ENCODE results near the gene S100A12.

Gene S100A12

DNA sequence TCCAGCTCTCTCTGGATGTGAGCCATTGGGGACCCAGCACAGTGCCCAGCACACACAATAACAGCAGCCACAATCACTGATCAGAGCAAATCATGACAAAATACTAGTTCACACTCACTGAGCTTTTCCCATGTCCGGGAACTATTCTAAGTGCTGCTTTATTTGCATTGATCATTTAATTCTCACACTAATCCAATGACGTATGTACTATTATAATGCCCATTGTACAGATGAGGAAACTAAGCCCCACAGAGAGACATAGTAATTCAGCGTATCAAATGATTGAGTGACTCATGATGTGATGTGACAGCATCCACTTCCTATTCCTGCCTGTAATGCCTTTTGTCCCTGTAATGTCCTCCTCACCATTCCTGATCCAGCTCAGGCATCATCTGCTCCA lies 17.4 kb upstream of the S100A12 start:
- TF ChIP-seq, protein P1, sequence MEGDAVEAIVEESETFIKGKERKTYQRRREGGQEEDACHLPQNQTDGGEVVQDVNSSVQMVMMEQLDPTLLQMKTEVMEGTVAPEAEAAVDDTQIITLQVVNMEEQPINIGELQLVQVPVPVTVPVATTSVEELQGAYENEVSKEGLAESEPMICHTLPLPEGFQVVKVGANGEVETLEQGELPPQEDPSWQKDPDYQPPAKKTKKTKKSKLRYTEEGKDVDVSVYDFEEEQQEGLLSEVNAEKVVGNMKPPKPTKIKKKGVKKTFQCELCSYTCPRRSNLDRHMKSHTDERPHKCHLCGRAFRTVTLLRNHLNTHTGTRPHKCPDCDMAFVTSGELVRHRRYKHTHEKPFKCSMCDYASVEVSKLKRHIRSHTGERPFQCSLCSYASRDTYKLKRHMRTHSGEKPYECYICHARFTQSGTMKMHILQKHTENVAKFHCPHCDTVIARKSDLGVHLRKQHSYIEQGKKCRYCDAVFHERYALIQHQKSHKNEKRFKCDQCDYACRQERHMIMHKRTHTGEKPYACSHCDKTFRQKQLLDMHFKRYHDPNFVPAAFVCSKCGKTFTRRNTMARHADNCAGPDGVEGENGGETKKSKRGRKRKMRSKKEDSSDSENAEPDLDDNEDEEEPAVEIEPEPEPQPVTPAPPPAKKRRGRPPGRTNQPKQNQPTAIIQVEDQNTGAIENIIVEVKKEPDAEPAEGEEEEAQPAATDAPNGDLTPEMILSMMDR (IDR thresholded peaks at IDR 0.05; ENCODE audit: extremely low read depth, missing control alignments), result no peak
- no peak for DNase-seq (ENCODE audit: low spot score)

DNA sequence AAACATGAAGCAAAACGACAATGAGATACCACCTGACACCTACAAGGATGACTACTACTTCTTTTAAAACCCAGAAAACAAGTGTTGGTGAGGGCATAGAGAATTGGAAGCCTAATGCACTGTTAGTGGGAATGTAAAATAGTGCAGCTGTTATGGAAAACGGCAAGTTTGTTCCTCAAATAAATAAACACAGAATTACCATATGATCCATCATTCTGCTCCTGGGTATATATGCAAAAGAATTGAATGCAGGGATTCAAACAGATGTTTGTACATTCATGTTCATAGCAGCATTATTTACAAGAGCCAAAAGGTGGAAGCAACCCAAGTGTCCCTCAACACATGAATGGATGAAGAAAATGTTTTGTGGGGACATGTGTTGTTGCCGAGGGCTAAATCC lies 16.8 kb upstream of the S100A12 start:
- TF ChIP-seq, protein P1 (IDR thresholded peaks at IDR 0.05; ENCODE audit: extremely low read depth, missing control alignments), result no peak
- no peak for DNase-seq (ENCODE audit: low spot score)

DNA sequence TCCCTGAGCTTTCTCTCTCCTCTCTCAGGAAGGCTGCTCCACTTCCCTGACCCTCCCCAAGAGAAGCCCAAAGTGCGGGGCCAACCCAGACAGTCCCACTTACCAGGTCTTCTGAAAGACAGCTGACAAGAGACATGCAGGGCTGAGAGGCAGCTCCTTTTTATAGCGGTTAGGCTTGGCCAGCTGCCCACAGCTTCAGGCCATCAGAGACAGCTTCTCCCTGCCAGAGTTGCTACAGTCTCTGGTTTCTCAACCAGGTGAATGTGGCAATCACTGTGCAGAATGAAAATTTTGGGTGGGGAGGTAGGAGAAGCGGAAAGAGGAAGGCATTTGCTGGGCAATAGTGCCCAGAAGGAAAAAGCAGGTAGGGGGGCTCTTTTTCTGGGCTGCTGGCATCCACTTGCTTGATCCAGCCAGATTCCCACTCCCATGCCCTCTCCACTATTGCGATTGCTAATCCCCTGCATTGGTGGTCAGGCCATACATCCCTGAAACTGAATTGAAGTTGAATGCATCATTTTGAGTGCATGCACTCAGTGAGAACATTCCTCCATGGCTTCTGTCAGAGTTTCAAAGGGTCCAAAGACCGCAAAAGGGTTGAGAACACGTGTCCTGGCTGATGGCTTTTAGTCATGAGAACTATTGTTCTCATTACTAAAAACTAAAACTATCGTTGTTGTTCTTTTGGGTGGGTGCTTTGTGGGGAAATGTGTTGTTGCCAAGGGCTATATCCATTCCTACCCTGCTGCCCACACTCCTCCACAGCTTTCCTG lies 15.7 kb upstream of the S100A12 start, which contains the start of gene S100A8:
S100A8 (minus strand) TSS at position 136 of the 773 bp plus-strand sequence. CDS start 538 bp downstream, outside the sequence.
- no peak for DNase-seq (ENCODE audit: low spot score)
- TF ChIP-seq, protein P1 (IDR thresholded peaks at IDR 0.05; ENCODE audit: extremely low read depth, missing control alignments), result no peak

DNA sequence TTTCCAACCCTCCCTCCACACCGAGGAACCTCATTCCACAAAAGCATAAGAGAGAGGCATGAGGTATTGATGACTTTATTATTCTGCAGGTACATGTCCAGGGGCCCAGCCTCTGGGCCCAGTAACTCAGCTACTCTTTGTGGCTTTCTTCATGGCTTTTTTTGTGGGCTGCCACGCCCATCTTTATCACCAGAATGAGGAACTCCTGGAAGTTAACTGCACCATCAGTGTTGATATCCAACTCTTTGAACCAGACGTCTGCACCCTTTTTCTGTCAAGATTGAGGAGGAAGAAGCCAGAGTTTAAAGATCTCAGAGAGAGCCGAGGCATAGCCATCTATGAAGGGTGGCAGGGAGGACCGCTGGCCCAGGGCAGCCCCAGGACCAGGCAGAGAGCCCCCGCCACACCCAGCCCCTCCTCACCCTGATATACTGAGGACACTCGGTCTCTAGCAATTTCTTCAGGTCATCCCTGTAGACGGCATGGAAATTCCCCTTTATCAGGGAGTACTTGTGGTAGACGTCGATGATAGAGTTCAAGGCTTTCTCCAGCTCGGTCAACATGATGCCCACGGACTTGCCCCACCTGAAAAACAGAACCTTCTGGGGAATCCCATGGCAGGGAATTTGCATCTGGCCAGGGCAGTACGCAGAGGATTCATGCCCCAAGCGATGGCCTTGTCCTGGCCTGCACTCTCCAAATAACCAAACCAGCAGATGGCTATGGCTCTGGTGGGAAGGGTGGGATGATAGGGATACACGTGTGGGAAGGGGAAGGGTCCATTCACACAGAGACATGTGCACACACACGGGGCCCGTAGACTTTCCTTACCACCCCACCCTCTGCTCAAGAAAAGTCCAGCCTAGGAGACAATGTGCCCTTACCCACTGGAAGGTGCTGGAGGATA lies 14.8 kb upstream of the S100A12 start:
- TF ChIP-seq, protein P1 (IDR thresholded peaks at IDR 0.05; ENCODE audit: extremely low read depth, missing control alignments), result no peak
- DNase-seq (ENCODE audit: low spot score), result no peak

DNA sequence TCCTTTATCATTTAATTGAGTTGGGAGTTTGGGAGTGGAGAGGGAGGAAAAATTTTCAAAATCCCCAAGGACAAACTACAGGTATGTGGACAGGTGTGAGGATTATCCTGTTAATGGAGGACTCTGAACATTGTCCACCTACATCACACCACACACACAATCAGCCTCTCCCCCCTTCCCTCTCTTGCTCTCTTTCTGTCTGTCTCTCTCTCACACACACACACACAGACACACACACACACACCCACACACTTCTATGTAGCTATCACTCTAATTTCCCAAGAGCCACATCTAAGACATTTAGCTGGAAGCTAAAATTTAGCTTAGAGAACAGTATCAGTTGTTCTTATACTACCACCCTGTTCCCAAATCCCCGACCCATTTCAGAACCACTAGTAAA lies 14.0 kb upstream of the S100A12 start:
- TF ChIP-seq, protein P1 (IDR thresholded peaks at IDR 0.05; ENCODE audit: extremely low read depth, missing control alignments), result no peak
- DNase-seq (ENCODE audit: low spot score), result no peak

DNA sequence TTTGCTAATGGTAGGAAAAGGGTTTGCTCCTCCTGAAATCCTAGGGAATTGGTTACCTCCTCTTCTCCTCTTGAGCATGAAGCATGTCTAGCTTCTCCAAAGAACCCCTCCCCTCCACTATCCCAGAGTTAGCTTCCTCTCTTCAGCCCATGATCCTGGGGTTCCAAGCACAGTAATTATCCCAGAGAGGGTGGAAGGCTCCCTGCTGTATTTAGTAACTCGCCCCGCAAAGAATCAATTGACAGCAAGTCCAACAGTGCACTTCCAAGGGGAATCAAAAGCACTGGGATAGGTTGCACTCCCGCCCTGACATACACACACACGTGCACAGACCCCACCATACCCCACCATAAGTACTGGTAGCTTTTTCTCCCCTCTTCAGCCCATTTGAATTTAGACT lies 12.4 kb upstream of the S100A12 start:
- DNase-seq (ENCODE audit: low spot score), result no peak
- TF ChIP-seq, protein P1 (IDR thresholded peaks at IDR 0.05; ENCODE audit: extremely low read depth, missing control alignments), result no peak

DNA sequence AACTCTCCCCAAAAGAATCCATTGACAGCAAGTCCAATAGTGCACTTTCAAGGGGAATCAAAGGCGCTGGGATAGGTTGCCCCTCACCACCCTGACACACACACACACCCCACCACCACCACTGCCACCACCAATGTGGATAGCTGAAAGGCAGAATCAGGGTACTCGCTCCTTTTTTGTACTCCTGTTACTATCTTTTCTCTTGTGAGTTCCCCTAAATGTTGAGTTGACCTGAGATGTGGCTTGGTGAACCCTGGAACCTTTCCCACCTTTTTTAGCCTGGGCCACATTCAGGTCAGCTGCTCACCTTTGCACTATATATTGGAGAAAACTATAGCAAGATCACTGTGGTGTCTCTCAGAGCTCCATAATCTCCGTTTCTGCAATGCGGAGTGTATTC lies 11.6 kb upstream of the S100A12 start:
- TF ChIP-seq, protein P1 (IDR thresholded peaks at IDR 0.05; ENCODE audit: extremely low read depth, missing control alignments), result no peak
- no peak for DNase-seq (ENCODE audit: low spot score)

Measured in GM20000 (cell line).